Gastrocnemius medialis (tissue), 4 donors: Measurements from ENCODE around the gene AP1M2. TPM values are rescaled to one million over a fixed set of nuclear protein-coding genes. Genes with fewer than 3 reads are reported as not detected.

ENCODE experiments used
- ATAC-seq, 2 donors: fragments of 150-250 bp; one replicate each; pipeline ENCODE4 v1.9.1; 2016
- DNase-seq, 2 donors: peaks; one replicate each; pipeline ENCODE4 v3.0.0-alpha.2; 2019
- H3K27ac ChIP-seq, 4 donors: fragments of 200-600 bp; sonication (generic); 1 replicate in 1 of 4; 2 replicates in 3 of 4; pipeline ENCODE4 v1.5.1; 2016 to 2018; ENCODE audit warnings: mild to moderate bottlenecking in 2 of 4, moderate library complexity in 1 of 4
- H3K27me3 ChIP-seq, 3 donors: fragments of 200-600 bp; sonication (generic) in 2 of 3; 1 replicate in 1 of 3; 2 replicates in 2 of 3; pipeline versions ENCODE4 v1.5.1 to v1.6.0; 2016 to 2019; ENCODE audit warnings: mild to moderate bottlenecking in 1 of 3, moderate library complexity in 1 of 3
- H3K36me3 ChIP-seq, 2 donors: fragments of 200-600 bp; sonication (generic) in 1 of 2; one replicate each; pipeline ENCODE4 v1.5.1; 2017 to 2018
- H3K4me1 ChIP-seq, 2 donors: fragments of 200-600 bp; sonication (generic) in 1 of 2; one replicate each; pipeline ENCODE4 v1.5.1; 2016 to 2017; ENCODE audit warnings: mild to moderate bottlenecking in 2 of 2
- H3K4me3 ChIP-seq, 4 donors: fragments of 200-600 bp; sonication (generic) in 3 of 4; 1 replicate in 1 of 4; 2 replicates in 3 of 4; pipeline ENCODE4 v1.5.1; 2016 to 2019; ENCODE audit warnings: mild to moderate bottlenecking in 2 of 4
- H3K9me3 ChIP-seq, 3 donors: fragments of 200-600 bp; sonication (generic) in 2 of 3; 1 replicate in 1 of 3; 2 replicates in 2 of 3; pipeline ENCODE4 v1.5.1; 2016 to 2019
- POLR2A ChIP-seq, 2 donors: fragments of 450-650 bp; IDR thresholded peaks; one replicate each; pipeline ENCODE4 v1.6.1; 2017; ENCODE audit warnings: antibody characterized with exemption in 2 of 2, mild to moderate bottlenecking in 2 of 2, moderate library complexity in 2 of 2
- in situ Hi-C, 4 donors: fragments of 200-750 bp; cut with MboI; loops; one replicate each; pipeline versions ENCODE4 v1.15.0 to v1.8.0; 2017; ENCODE audit warnings: low sequenced_read_pairs in 4 of 4
- intact Hi-C: fragments of 100-400 bp; cut with DNase I; formaldehyde crosslinking; loops from one replicate; pipeline ENCODE4 v1.15.1; 2023; ENCODE audit warnings: low total_unique reads
- total RNA-seq, 4 donors: library from RNA; depleted of rRNA; stranded (reverse); fragments of >200 nt; gene quantifications; one replicate each; pipeline versions ENCODE4 v1.1.0 to v1.2.3, GENCODE V29; 2016
- TF ChIP-seq, protein P1 (sequence below), 5 experiments: fragments of 450-650 bp in 3 of 5; fragments of 200-600 bp in 2 of 5; sonication (generic) in 2 of 5; IDR thresholded peaks in 4 of 5; conservative IDR thresholded peaks in 1 of 5; 1 replicate in 4 of 5; 2 replicates in 1 of 5; pipeline ENCODE4 v1.5.1; 2016 to 2019; ENCODE audit warnings: antibody characterized with exemption in 5 of 5, mild to moderate bottlenecking in 3 of 5, moderate library complexity in 3 of 5

The AP1M2 gene
- total RNA-seq, 4 donors from 2014 or later = 0.32 TPM; not detected in 3

DNA sequence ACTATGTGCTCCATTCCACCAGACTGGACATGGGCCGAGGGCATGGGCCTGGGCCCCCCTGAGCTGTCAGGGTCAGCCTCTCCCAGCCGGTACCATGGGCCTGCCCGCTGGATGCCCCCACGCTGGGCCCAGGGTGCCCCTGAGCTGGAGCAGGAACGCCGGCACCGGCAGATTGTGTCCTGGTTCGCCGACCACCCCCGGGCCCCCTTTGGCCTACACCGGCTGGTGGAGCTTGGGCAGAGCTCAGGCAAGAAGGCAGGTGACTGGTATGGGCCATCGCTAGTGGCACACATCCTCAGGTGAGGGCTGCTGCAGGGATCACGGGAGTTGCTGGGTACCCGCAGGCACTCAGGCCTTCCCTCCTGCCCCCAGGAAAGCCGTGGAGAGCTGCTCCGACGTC lies 40.3 kb downstream of the AP1M2 start:
- H3K4me1 ChIP-seq = peaks cover 15 to 18% of the 10 kb centered on the region in 2 donors
- H3K27me3 ChIP-seq = no peaks in the 10 kb centered on the region
- no peak overlapping the region for H3K27ac ChIP-seq
- no peak overlapping the region for H3K4me3 ChIP-seq
- H3K36me3 ChIP-seq = peaks cover 0 to 59% of the 10 kb centered on the region in 2 donors
- DNase-seq (no peak), ATAC-seq (no peak)
- in situ Hi-C loops (loop anchor here in 1 of 4 donors (10.0 kb wide), 1 partner anchor 62 kb away; no protein-coding TSS in a partner anchor), intact Hi-C loops (no loop called here)
- no peaks in the 10 kb centered on the region for H3K9me3 ChIP-seq
- TF ChIP-seq, protein P1, sequence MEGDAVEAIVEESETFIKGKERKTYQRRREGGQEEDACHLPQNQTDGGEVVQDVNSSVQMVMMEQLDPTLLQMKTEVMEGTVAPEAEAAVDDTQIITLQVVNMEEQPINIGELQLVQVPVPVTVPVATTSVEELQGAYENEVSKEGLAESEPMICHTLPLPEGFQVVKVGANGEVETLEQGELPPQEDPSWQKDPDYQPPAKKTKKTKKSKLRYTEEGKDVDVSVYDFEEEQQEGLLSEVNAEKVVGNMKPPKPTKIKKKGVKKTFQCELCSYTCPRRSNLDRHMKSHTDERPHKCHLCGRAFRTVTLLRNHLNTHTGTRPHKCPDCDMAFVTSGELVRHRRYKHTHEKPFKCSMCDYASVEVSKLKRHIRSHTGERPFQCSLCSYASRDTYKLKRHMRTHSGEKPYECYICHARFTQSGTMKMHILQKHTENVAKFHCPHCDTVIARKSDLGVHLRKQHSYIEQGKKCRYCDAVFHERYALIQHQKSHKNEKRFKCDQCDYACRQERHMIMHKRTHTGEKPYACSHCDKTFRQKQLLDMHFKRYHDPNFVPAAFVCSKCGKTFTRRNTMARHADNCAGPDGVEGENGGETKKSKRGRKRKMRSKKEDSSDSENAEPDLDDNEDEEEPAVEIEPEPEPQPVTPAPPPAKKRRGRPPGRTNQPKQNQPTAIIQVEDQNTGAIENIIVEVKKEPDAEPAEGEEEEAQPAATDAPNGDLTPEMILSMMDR (IDR thresholded peaks at IDR 0.05 in 4 of 5, conservative IDR thresholded peaks at IDR 0.05 in 1 of 5) = no peak
- no peak for TF ChIP-seq POLR2A (IDR thresholded peaks at IDR 0.05)

DNA sequence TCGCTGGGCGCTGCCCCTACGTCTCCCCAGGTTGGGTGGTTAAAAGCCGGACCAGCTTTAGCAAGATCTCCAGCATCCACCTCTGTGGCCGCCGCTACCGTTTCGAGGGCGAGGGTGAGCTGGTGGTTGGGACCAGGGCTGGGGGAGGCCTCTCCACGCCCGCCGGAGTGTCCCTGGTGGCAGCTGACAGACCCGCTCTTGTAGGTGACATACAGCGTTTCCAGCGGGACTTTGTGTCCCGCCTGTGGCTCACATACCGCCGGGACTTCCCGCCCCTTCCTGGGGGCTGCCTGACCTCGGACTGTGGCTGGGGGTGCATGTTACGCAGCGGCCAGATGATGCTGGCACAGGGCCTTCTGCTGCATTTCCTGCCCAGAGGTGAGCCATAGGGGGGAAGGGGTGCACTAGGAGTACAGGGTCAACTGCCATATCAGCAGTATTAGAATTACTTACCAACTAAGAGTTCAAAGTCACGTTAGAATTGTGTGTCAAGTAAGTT lies 42.3 kb downstream of the AP1M2 start:
- Histone ChIP-seq H3K4me3 (peak overlapping the region; percentile 68 to 94 (median 79)), H3K36me3 (peaks cover 0 to 39% of the 10 kb centered on the region in 2 donors), H3K9me3 (no peaks in the 10 kb centered on the region), H3K27me3 (no peaks in the 10 kb centered on the region), H3K27ac (peak overlapping the region; percentile 89 to 96 (median 92)), H3K4me1 (peaks cover 15 to 18% of the 10 kb centered on the region in 2 donors)
- DNase-seq (no peak), ATAC-seq (no peak)
- TF ChIP-seq POLR2A (IDR thresholded peaks at IDR 0.05) = no peak
- intact Hi-C loops = loop anchor here (2.0 kb wide), 1 partner anchor 42 kb away; the partner anchor contains the start of gene KEAP1
- in situ Hi-C loops = loop anchor here in 1 of 4 donors (10.0 kb wide), 1 partner anchor 60 kb away; no protein-coding TSS in a partner anchor

DNA sequence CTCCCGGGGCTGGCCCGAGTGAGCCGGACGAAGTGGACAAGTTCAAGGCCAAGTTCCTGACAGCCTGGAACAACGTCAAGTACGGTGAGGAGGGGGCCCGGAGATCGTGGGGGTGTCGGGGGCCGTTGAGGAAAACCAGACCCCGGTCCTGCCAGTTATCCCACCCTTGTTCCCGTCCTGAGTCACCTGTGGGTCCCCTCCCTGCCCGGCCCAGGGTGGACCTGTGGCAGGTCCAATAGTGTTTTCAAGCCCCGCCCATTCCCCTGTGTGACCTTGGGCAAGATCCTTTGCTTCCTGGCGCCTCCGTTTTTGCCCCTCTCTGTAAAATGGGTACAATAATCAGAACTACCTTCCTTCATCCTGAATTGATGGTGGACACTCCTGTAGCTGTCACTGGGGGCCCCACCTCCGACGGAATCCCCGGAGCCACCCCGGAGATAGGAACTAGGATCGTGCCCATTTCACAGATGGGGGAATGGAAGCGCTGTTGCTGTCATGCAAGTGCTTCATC lies 42.8 kb downstream of the AP1M2 start:
- Histone ChIP-seq H3K27ac (peak overlapping the region; percentile 89 to 96 (median 92)), H3K36me3 (peaks cover 0 to 34% of the 10 kb centered on the region in 2 donors)
- intact Hi-C loops = loop anchor here (2.0 kb wide), 1 partner anchor 41 kb away; the partner anchor contains the start of gene KEAP1

DNA sequence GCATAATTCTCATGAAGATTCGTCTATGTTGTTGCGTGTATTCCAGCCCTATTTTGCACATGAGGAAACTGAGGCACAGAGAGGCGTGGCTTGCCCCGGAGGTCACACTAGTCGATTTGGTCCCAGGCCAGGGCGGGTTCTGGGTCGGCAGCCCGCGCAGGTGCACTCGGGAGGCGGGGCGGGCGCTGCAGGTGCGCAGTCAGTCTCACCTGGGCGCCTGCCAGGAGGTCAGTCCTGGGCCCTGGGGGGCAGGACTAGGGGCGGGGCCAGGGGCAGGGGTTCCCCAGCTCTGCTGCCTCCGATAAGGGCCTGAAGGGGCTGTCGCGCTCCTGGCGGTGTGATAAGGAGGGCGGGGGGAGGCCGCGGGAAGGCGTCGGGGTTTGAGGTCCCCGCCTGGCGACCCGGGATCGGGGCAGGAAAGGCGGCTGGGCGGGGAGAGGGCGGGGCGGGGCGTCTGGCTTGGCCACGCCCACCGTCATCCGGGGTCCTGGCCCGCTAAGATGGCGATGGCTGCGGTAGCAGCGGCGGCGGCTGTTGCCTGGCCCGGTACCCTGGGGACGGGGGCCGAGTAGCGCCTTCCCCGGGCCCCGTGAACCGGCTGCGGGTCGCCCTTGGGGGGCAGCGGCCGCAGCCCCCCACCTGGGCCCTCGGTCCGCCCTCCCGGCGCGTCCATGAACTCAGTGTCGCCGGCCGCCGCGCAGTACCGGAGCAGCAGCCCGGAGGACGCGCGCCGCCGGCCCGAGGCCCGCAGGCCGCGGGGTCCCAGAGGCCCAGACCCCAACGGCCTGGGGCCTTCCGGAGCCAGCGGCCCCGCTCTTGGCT lies 43.5 kb downstream of the AP1M2 start, which contains the start of gene ATG4D:
Gene ATG4D, plus strand, starts transcription at position 485 of the 822 bp plus-strand sequence. Its CDS starts 187 bp downstream, at position 672.
- Histone ChIP-seq H3K4me3 (peak within 1 kb of the TSS; percentile 68 to 94 (median 79)), H3K27me3 (no peaks in the 10 kb centered on the region), H3K36me3 (peaks cover 0 to 28% of the 10 kb centered on the region in 2 donors), H3K27ac (peak within 1 kb of the TSS; percentile 89 to 96 (median 92)), H3K9me3 (no peaks in the 10 kb centered on the region), H3K4me1 (peaks cover 15 to 18% of the 10 kb centered on the region in 2 donors)
- peak; percentile 70 to 85 for TF ChIP-seq POLR2A (IDR thresholded peaks at IDR 0.05)
- TF ChIP-seq, protein P1 (IDR thresholded peaks at IDR 0.05 in 4 of 5, conservative IDR thresholded peaks at IDR 0.05 in 1 of 5) = no peak
- DNase-seq (peak; percentile 60 to 74), ATAC-seq (peak; percentile 86 to 94)
- in situ Hi-C loops (loop anchor here in 1 of 4 donors (10.0 kb wide), 1 partner anchor 59 kb away; no protein-coding TSS in a partner anchor), intact Hi-C loops (loop anchor here (1.0 to 2.0 kb wide), 2 partner anchors 23 to 41 kb away; partner anchors contain the start of genes KEAP1 and KRI1)

More for the DNA sequence above, 42.8 kb downstream of the AP1M2 start:
- in situ Hi-C loops = loop anchor here in 1 of 4 donors (10.0 kb wide), 1 partner anchor 59 kb away; no protein-coding TSS in a partner anchor
- TF ChIP-seq, protein P1 (IDR thresholded peaks at IDR 0.05 in 4 of 5, conservative IDR thresholded peaks at IDR 0.05 in 1 of 5) = no peak
- TF ChIP-seq POLR2A (IDR thresholded peaks at IDR 0.05) = no peak
- H3K4me1 ChIP-seq = peaks cover 15 to 18% of the 10 kb centered on the region in 2 donors
- H3K4me3 ChIP-seq = peak overlapping the region; percentile 68 to 94 (median 79)
- peak in 1 of 2 donors; percentile 69 for DNase-seq
- H3K27me3 ChIP-seq = no peaks in the 10 kb centered on the region
- ATAC-seq = peak; percentile 55 to 64
- H3K9me3 ChIP-seq = no peaks in the 10 kb centered on the region
